GM21447 (cell line): Measurements from ENCODE around the gene NDUFC1.

ENCODE experiments used
- ATAC-seq: cut with Tn5 transposase; IDR thresholded peaks from one replicate; pipeline ENCODE4 v1.9.1; 2021; ENCODE audit not compliant: unreplicated experiment

NDUFC1 gene

DNA sequence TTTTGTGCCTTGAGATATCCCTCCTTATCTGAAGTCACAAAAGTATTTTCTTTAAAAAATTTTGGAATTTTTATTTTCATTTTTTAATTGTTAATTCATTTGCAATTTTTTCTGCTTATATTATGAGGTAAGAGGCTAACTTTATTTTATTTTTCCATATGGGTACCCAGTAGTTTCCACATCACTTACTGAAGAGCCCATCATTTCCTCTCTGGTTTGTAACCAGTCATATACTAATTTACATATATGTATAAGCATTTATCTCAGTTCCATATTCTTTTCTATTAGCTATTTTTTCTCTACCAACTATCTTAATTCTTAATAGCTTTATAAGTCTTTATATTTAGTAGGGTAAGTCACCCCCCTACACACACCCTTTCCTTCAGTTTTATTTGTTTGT is 49.2 kb downstream of the NDUFC1 start:
- ATAC-seq, result no peak

- ATAC-seq, result no peak
Observed at GRCh38 chr4:139247700-139248238, 54.5 kb downstream of the NDUFC1 start.

DNA sequence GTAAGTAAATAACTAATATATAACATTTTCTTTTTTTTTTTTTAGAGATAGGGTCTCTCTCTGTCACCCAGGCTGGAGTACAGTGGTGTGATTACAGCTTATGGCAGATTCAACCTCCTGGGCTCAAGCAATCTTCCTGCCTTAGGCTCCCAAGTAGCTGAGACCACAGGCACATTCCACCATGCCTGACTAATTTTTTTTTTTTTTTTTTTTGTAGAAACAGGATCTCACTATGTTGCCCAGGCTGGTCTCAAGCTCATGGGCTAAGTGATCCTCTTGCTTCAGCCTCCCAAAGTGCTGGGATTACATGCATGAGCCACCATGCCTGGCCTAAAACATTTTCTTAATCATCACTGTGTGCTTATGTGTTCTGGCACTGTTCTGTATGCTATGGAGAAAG is 55.0 kb downstream of the NDUFC1 start:
- no peak for ATAC-seq

GRCh38 chr4:139246166-139246565 is 56.1 kb downstream of the NDUFC1 start:
- no peak for ATAC-seq

DNA sequence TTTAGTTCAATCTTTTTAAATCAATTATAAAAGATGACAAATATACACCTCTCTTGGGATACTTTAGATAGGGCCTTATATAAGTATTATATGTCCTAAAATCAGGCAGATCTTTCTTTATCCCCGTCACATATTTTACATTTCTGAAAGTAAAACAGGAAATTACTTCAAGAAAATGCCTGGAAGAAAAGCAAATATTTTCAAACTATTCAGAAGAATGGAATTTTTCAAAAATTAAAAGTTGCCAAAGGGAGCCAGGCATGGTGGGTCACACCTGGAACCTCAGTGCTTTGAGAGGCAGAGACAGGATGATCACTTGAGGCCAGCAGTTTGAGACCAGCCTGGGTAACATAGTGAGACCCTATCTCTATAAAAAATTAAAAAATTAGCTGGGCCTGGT is 56.7 kb downstream of the NDUFC1 start:
- ATAC-seq, result no peak

DNA sequence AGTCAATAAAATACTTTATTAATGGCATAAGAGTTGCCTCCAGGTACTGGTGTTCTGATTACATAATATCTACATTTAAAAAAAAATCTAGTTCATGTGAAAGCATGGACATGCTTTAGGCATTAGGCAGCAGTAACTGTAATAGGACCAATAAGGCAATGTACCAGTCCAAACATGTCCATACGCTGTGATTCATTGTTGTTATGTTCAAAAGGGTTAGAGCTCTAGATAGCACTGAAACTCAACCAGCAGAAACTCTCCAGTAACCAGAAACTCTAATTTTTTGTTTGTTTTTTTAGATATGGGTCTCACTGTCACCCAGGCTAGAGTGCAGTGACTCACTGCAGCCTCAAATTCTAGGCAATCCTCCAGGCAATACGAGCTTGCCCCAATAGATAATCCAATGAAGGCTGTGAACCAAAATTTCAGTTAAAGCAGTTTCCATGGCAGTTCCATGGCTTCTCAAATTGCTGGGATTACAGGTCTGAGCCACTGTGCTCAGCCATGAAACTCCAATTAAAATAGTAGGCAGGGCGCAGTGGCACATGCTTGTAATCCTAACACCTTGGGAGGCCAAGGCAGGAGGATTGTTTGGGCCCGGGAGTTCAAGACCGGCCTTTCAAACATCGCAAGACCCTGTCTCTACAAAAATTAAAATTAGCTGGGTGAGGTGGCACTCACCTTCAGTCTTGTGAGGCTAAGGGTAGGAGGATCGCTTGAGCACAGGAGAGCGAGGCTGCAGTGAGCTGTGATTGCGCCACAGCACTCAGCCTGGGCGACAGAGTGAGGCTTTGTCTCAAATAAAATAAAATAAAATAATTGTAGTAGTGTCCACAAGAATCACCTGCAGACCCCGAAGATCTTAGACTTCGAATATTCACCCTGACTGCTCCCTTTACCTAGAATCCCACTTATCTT is 58.6 kb downstream of the NDUFC1 start:
- ATAC-seq, result no peak

GRCh38 chr4:139242511-139243051 is 59.7 kb downstream of the NDUFC1 start:
- ATAC-seq, result no peak

DNA sequence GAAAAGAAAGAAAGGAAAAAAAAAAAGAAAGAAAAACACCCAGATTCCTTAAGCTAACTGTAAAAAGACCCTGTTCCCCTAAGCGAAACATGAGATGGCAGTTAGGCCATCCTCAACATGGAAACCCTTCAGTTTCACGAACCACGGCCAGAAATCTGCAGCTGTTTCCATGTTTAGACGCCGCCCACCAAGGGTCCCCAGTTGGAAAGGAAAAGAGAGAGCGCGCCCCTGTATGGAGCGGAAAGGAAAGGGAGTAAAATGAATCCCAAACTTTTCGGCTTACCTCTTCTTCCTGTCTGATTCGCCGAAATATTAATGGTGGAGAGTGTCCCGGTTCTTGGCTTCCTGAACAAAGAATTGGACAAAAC is 60.5 kb downstream of the NDUFC1 start:
- ATAC-seq, result no peak

DNA sequence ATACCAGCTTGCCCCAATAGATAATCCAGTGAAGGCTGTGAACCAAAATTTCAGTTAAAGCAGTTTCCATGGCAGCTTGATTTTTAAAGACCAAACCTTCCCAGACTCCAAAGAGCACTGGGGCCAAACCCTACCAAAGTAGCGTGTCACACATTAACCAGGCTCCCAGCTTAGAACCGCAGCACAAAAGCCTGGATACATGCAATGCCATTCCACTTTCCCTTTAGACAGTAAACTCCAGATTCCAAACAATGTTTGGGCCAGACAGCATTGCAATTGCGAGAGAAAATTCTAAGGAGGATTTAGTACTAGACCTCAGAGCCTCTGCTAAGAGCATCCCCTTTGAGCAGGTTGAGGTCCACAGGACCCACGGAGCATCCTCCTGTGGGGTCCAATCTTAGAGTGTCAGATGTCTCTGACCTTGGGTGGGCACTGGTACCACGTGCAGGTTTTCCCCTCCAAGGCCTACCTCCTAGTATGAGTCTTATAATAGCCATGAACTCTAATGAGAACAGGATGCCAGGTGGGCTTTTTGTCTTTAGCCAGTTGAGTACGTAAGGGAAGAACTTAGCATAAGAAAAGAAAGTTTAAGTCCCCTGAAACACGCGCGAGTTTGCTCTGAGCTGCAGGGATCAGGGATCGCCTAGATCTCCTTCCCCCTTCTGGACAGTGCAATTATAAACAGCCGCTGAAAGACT is 61.0 kb downstream of the NDUFC1 start:
- no peak for ATAC-seq
